Esophagus mucosa (tissue), 1 donor: ENCODE data around the gene SMYD2. TPM values are rescaled to one million over a fixed set of nuclear protein-coding genes. Genes with fewer than 3 reads are reported as not detected.
A peak's percentile ranks its signal among the peaks of the same experiment; 100 is the strongest.

Source experiments
- ATAC-seq: fragments of 200-7000 bp; cut with Tn5 transposase; one replicate; pipeline ENCODE4 v1.9.1; 2020
- total RNA-seq: library from RNA; stranded (reverse); gene quantifications from one replicate; pipeline ENCODE4 v1.2.4, GENCODE V29; 2023
- donor health status: DM: yes; HTN: yes; CAD: no.

Gene SMYD2
- total RNA-seq, 1 donor from 2014 or later = 32.1 TPM

DNA sequence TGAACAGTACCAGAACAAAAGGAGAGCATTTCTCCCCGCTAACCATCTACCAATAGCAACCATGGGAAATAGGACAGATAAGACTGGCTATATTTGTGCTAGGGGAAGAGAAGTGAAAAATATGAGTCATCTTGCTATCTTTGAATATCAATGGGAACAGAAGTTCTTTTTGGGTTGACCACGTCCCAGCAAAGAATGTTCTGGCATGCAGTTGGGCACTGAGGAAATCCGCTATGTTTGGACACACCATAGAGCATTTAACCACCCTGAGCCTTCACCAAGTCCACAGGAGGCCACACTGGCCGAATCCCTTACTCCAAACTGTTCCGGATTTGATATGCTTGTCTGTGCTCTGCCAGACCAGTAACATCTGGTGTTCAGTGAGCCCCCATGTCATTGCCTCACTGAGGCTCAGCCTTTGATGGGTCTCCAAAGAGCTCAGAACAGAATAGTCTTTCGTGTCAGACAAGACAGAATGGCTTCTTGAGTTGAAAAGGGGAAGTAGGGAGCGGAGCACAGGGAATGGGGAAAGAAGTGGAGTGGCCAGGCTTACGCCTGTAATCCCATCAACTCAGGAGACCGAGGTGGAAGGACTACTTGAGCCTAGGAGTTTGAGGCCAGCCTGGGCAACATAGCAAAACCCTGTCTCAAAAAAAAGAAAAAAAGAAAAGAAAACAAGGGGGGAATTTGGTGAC, 81.4 kb downstream of the SMYD2 start:
- ATAC-seq = no peak

DNA sequence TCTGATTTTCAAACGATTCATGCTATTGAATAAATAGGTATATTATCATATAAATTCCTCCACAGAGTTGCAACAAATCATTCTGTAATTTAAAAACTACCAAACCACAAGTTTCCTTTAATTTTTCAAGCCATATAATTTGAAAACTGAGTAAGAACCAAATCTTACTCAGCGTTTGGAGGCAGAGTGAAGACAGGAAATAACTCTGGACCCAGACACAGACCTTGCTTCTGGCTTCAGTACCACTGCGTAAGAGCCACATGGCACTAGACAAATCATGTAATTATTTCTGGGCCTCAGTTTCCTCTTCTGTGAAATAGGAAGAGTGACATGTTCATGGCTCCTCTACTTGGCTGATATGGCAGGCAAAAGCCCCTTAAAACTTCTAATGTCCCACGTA, 82.4 kb downstream of the SMYD2 start:
- ATAC-seq = no peak

DNA sequence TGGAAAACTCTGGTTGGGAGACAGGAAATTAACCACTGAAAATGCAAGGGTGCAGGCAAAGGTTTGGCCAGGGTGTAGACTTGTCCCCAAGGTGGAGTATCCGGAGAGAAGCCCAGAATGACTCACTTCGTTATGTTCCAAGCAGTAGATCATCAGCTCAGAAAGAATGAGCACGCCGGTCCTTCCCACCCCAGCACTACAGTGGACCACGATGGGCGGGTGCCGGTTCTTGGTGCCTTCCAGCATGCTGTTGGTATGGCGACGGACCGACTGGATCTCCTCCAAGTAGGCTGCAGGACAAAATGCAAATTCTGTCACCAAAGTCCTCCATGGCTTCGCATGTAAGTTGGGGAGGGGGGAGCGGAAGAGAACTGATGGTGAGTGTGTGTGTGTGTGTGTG, 83.4 kb downstream of the SMYD2 start:
- ATAC-seq = peak; percentile 53

DNA sequence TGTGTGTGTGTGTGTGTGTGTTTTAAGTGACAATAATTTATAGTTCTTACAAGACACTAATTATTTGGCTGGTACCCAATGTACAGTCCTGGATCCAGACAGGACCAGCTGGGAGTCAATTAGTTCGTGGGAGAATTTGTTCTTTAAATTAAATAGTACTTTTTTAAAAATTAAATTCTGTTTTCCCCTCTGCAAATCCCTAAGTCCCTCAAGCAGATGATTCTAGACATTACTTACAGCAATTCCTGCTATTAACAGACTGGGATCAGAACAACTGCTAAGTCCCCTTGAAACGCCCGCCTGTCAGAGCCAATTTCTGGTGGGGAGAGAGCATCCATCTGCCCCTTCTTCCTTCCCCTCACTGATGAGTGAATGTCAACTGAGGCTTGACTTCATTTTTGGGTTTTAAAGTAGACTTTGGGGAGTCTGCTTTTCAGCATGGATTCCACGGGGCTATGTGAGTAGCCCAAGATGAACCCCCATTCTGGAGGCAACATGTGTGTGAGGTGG, 83.9 kb downstream of the SMYD2 start:
- ATAC-seq = no peak

DNA sequence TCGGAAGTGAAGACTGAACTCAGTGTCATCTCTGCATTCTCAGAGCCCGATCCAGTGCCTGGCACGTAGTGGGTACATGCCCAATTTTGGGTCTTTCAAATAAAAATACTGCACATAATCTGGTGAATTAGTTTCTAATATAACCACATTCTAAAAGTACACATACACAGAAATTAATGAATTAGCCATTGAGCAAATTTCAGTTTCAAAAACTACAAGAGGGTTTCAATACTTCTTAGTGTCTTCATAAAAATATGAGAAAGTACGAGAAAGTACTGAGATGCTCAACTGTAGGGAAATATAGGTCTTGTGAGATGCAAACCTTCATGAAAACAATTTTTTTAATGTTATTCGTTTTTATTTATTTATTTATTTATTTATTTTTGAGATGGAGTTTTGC, 86.9 kb downstream of the SMYD2 start:
- ATAC-seq = no peak

DNA sequence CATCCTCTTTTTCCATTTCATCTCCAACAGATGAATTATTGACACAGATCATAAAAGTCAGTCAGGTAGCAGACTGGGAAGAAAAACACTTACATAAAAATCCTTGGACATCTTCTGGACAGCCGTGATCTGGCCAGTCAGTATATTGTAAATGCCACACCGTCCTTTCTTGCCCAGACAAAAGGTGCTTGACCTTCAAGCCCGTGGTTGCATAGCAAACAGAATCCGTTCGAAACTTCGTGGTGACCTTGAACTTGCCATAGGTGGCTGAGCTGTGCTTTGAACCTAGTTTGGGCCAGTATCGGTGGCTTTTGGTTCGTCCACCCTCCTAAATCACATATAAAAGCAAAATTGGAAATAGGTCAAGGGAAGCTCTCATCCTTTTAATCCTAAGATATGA, 88.4 kb downstream of the SMYD2 start:
- no peak for ATAC-seq

DNA sequence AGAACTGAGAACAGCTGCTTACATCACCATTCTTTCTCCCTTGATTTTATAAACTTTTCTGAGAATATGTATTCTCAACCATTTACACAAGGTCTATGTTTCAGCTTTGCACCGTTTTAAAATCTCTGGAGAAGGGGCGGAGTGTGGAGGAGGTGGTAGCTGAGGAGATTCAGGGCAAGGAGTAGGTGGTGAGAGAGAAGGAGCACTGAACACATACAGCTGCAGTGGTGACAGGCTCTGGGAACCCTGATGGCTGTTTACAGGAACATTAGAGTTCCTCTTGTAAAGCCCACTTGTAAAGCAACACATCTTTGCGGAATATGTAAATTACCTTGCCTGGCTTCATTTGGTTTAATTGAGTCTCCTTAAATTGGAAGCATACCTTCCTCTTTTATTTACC, 89.7 kb downstream of the SMYD2 start:
- no peak for ATAC-seq

DNA sequence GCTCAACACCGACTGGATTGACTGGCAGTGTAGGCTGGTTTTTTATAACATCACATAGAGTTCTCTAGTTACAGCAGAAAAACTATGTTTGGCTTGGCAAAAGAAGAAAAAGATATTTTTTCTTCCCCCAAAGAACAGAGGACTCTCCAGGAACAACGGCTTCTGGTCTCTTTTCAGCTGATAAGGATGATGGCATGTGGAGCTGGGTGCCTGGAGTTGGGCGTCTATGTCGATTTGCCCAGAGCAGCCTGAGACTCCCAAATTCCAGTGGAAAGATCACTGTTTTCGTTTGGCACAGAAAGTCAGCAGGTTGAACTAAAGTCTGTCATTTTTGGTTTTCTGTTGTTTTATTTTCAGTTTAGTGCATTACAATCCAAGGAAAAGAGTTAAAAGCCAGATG, 91.1 kb downstream of the SMYD2 start:
- ATAC-seq = no peak

DNA sequence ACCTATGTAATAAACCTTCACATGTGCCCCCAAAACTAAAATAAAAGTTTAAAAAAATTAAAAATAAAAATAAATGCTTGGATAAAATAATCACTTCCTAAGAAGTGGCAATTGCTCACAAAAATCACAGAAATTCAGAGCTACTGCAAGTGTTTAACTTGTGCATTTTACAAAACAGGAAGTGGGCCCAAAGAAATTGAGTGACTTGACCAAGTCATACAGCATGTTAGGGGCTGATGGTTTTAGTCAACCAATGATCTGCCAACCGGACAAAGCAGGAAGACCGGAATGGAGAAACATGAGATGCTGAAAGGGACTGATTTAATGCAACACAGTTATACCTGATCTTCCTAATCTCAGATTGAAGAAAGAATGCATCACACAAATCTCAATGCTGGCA, 96.5 kb downstream of the SMYD2 start:
- ATAC-seq = no peak

DNA sequence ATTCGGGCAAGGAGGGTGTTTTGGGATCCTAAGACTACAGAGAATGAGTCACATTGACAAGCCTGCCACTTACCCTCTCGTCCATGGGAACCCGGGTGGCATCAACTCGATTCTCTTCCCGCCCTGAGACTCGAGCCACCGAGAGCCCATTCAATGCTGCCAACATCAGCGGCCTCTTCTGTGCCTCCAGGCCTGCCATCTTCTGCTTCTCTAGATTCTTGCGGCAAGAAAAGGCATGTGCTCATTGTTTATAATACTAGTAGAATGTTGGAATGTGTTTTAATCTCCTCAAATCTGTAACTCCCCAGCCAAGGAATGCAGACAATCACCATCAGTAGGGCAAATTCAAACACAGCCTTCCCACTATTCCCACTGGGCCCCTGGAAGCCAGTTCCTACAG, 96.9 kb downstream of the SMYD2 start:
- ATAC-seq = no peak

DNA sequence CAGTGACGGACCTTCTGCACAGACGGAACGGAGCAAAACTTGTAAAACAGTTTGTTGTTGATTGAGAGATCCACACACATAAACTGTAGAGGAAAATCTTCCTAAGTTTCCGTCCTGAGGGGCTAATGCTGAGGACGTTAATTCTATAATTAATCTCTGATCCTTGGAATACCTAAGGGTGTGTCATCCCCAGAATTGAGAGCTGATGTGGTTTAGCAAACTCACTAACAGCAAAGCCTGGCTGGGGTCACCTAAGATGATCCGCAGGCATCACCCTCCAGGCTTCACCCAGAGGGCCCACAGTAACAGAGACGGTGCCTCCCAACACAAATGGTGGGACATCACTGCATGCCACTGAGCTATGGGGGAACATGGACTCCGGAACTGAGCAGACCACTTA, 97.5 kb downstream of the SMYD2 start:
- ATAC-seq = no peak

DNA sequence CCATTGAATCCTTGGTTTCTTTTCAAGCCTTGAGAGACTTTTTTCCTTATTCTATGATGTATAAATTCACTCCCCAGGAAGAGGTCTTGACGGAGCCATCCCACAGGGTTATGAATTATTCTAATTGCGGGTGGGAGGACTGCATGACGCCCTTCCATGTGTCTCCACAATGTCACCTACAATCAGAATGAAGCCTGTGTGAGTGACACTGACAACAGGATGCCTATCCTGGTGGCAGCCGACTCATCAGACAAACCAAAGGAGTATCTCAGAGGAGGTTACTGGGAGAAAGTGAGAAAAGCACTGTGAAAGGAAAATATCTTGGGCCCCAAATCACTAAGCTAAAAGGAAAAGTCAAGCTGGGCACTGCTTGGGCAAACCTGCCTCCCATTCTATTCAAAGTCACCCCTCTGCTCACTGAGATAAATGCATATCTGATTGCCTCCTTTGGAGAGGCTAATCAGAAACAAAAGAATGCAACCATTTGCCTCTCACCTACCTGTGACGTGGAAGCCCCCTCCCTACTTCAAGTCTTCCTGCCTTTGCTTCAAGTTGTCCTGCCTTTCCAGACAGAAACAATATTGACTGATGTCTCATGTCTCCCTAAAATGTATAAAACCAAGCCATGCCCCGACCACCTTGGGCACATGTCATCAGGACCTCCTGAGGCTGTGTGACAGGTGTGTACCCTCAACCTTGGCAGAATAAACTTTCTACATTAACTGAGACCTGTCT, 98.4 kb downstream of the SMYD2 start:
- ATAC-seq = no peak

DNA sequence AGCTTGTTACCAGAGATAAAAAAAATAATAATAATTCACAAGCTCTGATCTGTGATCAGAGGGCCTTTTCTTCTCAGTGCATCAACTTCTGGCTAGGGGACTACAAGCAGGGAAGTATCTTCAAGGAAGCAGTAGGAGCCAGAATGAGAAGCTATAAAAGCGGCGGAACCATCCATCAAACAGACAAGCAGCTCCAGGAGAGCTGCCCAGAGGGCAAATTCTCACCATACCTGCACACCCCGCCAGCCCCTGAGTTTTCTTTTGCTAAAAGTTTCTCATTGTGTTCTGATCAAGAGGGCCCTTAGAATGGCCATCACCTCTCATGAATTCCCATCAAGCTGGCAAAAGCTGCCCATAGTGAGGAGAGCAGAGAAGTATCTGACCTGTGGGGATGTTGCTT, 99.4 kb downstream of the SMYD2 start:
- ATAC-seq = peak; percentile 36

DNA sequence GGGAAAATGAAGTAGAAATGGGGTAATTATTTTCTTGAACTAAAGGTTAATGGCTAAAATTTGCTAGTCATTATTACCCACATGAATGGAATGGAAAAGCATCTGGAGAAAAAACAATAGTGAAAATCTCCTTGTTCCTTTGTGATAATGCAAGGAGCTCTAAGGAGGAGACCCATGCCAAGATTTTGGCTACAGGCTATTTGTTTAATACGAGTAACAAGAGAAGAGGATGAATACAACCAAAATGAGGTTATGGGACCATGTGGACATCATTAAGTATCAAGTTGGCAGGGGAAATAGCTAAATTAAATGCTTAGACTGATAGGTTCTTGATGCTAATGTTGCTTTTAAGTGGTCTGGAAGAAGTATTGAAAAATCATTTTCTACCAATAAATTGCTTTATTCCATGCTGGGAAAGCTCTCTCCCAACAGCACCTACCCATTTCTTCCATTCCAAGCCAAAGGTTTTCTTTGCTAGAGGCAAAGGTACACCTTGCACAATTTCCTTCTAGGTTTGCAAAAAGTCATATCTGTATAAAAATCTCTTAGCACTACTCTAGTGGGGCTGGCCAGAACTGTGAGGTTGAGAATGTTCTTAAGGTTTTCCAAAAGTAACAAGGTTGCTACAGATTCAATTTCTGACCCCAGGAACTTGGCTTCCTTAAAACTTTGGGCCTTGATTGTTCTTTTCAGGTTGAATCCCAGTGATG, 100.2 kb downstream of the SMYD2 start:
- ATAC-seq = no peak

DNA sequence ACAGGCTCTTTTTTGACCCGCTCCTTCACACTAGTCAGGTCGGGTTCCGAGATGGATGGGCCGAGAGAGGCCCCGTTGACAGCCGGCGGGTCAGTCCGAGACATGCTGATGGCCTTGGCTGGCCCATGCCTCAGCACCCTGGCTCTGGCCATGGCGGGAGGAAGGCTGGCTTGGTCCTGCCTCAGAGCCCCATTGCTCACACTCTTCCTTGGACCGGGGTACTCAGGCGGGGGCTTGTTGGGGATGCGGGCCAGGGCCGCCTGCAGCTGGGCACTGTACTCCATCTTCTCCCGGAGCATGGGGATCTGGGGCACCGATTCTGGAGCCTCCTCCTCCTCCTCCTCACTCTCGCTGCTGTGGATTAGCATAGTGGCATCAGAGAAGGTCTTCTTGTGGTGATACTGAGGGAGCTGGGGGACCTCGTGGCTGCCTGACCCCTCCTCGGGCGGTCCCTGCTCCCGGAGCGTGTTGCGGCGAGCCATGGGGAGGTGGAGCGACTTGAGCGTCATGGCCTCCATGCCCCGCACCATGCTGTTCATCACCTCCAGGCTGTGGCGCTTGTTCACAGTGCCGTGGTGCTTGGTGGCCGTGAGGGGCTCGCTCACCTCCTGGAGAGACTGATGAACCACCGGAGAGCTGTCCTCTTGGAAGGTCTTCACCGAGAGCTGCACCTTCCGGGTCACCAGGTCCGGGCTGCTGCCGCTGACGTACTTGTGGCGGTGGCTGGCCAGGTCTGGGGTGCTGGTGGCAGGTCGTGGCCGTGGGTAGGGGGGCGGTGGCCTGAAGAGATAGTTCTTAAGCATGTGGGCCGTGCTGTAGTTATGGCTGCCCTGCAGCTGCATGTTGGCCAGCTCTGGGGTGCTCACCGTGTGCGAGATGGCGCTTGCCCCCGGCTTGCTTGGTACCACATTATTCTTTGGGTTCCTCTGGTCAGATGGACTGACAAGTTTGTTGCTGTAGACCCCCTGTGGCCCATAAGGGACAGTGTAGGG, 102.7 kb downstream of the SMYD2 start:
- ATAC-seq = no peak

DNA sequence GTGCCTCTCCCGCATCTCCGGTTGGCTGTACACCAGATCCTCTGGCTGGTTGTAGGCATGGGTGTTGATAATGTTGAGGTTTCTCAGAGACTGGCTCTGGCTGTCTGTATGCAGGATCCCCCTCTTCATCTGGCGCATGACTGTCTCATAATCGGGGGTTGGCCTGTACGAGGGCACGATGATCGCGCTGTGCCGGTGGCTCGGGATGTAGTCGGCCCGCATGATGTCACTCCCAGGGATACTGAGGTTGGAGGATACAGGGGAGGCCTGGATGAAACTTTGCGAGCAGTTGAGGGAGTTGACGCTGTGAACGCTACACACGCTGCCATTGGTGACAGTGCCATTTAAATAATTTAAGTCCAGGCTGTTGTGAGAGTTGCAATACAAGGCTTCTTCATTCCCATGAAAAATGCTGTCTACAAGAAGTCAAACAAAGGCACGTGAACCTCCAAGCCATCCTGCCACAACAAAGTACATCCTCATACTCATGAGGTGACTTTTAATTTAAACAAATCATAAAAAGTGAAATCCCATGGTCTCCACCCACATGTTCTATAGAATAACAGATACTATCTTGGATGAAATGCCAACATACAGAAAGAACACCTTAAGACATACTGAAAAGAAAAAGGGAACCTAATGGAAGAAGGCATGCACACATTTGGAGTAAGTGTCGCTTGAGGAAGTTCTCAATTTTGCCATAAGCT, 103.6 kb downstream of the SMYD2 start:
- ATAC-seq = peak; percentile 21

DNA sequence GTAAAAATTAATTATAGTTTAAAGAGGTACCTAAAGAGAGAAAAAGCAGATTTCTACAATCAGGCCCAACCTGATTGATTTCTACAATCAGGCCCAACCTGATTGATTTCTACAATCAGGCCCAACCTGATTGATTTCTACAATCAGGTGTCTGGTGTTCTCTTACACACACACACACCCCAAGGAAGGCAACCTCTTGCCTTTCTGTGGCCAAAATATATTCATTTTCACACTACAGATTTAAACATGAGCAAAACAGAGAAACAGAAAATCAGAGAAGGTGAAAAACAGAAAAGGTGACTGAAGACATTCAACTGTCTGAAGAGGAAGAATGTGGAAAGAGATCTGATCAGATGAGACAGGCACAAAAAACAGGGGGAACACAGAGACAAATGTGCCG, 104.5 kb downstream of the SMYD2 start:
- no peak for ATAC-seq

DNA sequence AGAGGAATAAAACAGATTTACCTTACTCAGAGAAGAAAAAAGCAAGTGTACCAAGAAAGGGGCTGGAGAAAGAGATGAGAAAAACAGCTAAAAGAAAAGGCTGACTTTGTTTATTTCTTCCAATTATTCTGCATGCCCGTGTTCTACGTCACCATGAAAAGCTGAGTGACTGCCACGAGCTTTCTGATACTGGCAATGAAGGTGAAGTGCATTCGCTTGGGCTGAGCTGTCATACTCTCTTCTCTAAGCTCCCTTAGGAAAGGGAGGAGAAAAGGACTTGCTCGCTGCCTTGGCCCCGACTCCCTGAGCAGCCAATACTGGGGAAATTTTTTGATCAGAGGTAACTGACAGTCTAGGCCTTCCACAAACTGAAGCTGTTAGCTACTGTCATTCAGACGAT, 105.4 kb downstream of the SMYD2 start:
- ATAC-seq = no peak
